ENCODE results near the gene SUGT1. TPM values are rescaled to one million over a fixed set of nuclear protein-coding genes. Genes with fewer than 3 reads are reported as not detected.

The SUGT1 gene
- total and polyA plus RNA-seq, 2 donors (not counting 1 experiment from before 2014, with no cell fraction given): 9.5 to 38.4 TPM

DNA sequence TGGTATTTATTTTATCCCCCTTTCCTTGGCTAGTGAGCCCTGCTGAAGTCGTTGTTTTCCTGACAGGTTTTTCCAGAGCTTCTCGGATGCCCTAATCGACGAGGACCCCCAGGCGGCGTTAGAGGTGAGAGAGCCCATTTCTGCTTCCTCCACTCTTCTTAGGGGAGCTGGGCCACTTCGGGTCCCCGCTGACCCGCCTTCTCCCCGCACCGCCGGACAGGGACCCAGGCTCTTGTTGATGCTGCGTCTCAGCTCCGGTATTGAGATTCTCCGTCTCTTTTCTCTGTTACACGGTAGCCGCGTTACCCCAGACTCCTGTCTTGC, 306 bp downstream of the SUGT1 start:
- DNase-seq (no peak), ATAC-seq (ENCODE audit: low read depth) (peak; percentile 22)
- WGBS (ENCODE audit: insufficient coverage): 1% methylated on average over 13 of the region's 18 CpGs
- intact Hi-C loops (cut with micrococcal nuclease): loop anchor here (1.0 to 10.0 kb wide), 5 partner anchors 36 to 1068 kb away; partner anchors contain the start of genes ALG11, CKAP2, VPS36 and WDFY2
- Histone ChIP-seq H3K9me3 (ENCODE audit: control extremely low read depth in 1 of 3, control insufficient read depth in 2 of 3, insufficient read depth in 1 of 3, low read length in 2 of 3) (no peaks in the 10 kb centered on the region), H3K27ac (ENCODE audit: low read length in 2 of 2) (peak overlapping the region; percentile 93 to 98), H3K4me1 (ENCODE audit: control insufficient read depth in 2 of 2, insufficient read depth in 2 of 2, low read length in 2 of 2) (peaks cover 8 to 25% of the 10 kb centered on the region in 2 donors), H3K9ac (ENCODE audit: low read length) (peak overlapping the region; percentile 94), H2AFZ (ENCODE audit: insufficient read depth, low read depth, low read length, poor library complexity, severe bottlenecking) (peak overlapping the region; percentile 96), H3K27me3 (replicated peaks in 1 of 4; ENCODE audit: control extremely low read depth in 1 of 4, control insufficient read depth in 3 of 4, insufficient read depth in 4 of 4, low read length in 3 of 4) (no peaks in the 10 kb centered on the region), H3K79me2 (ENCODE audit: control insufficient read depth, insufficient read depth, low read length) (peaks cover 46% of the 10 kb centered on the region), H3K4me2 (replicated peaks; ENCODE audit: low read depth, low read length, poor library complexity, severe bottlenecking) (peak overlapping the region; percentile 84), H3K36me3 (replicated peaks in 1 of 2; ENCODE audit: control extremely low read depth in 1 of 2, control insufficient read depth in 1 of 2, extremely low read depth in 1 of 2, insufficient read depth in 2 of 2, low read length in 1 of 2) (peaks cover 2 to 12% of the 10 kb centered on the region in 2 experiments), H4K20me1 (ENCODE audit: control insufficient read depth, insufficient read depth, low read length, poor library complexity, severe bottlenecking) (peaks cover 14% of the 10 kb centered on the region), H3K4me3 (ENCODE audit: control extremely low read depth in 1 of 5, extremely low read depth in 1 of 5, insufficient read depth in 1 of 5, low read depth in 2 of 5, low read length in 4 of 5) (peak overlapping the region; percentile 63 to 97 (median 95))
- Mint-ChIP-seq H3K27ac (no peak overlapping the region), H3K4me1 (peaks cover 11% of the 10 kb centered on the region), H3K9me3 (ENCODE audit: insufficient read depth) (no peaks in the 10 kb centered on the region), H3K4me3 (no peak overlapping the region), H3K27me3 (no peaks in the 10 kb centered on the region)
- ChIA-PET POLR2A (interaction anchor here (0.6 to 2.8 kb wide), 3 partner anchors 36 to 500 kb away, joined by 3 to 44 read pairs (median 7); partner anchors contain the start of gene VPS36), CTCF (interaction anchor here (0.8 to 3.3 kb wide), 9 partner anchors 9 to 315 kb away, joined by 3 to 43 read pairs (median 6); partner anchors contain the start of gene VPS36)
- TF ChIP-seq EZH2 (IDR thresholded peaks at IDR 0.05; ENCODE audit: borderline replicate concordance, insufficient read depth, low read depth, low read length, poor library complexity, severe bottlenecking): no peak
- TF ChIP-seq, protein P1, sequence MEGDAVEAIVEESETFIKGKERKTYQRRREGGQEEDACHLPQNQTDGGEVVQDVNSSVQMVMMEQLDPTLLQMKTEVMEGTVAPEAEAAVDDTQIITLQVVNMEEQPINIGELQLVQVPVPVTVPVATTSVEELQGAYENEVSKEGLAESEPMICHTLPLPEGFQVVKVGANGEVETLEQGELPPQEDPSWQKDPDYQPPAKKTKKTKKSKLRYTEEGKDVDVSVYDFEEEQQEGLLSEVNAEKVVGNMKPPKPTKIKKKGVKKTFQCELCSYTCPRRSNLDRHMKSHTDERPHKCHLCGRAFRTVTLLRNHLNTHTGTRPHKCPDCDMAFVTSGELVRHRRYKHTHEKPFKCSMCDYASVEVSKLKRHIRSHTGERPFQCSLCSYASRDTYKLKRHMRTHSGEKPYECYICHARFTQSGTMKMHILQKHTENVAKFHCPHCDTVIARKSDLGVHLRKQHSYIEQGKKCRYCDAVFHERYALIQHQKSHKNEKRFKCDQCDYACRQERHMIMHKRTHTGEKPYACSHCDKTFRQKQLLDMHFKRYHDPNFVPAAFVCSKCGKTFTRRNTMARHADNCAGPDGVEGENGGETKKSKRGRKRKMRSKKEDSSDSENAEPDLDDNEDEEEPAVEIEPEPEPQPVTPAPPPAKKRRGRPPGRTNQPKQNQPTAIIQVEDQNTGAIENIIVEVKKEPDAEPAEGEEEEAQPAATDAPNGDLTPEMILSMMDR (IDR thresholded peaks at IDR 0.05): no peak

DNA sequence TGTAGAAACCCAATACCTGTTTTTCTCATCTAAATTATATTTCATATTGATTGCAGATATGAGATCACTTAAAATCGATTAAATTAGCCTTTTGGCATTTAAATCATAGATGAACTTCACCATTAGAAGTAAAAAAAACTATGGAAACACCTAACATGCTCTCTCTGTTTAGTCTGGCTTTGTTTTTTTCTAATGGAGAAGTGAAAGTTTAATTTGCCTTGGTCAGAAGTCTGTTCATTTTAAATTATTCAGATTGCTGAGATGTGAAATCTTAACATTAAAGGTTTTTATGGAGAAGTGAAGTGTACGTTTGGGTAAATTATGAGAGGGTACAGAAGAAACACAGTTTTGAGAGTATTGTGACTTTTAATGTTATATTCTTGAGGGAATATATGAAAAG, 6.7 kb downstream of the SUGT1 start:
- Histone ChIP-seq H3K4me3 (ENCODE audit: control extremely low read depth in 1 of 5, extremely low read depth in 1 of 5, insufficient read depth in 1 of 5, low read depth in 2 of 5, low read length in 4 of 5) (no peak overlapping the region), H3K4me1 (ENCODE audit: control insufficient read depth in 2 of 2, insufficient read depth in 2 of 2, low read length in 2 of 2) (peaks cover 0 to 3% of the 10 kb centered on the region in 2 donors), H3K27ac (ENCODE audit: low read length in 2 of 2) (no peak overlapping the region), H3K9ac (ENCODE audit: low read length) (no peak overlapping the region), H2AFZ (ENCODE audit: insufficient read depth, low read depth, low read length, poor library complexity, severe bottlenecking) (no peak overlapping the region), H3K9me3 (ENCODE audit: control extremely low read depth in 1 of 3, control insufficient read depth in 2 of 3, insufficient read depth in 1 of 3, low read length in 2 of 3) (no peaks in the 10 kb centered on the region), H4K20me1 (ENCODE audit: control insufficient read depth, insufficient read depth, low read length, poor library complexity, severe bottlenecking) (peaks cover 14% of the 10 kb centered on the region), H3K27me3 (replicated peaks in 1 of 4; ENCODE audit: control extremely low read depth in 1 of 4, control insufficient read depth in 3 of 4, insufficient read depth in 4 of 4, low read length in 3 of 4) (no peaks in the 10 kb centered on the region), H3K36me3 (replicated peaks in 1 of 2; ENCODE audit: control extremely low read depth in 1 of 2, control insufficient read depth in 1 of 2, extremely low read depth in 1 of 2, insufficient read depth in 2 of 2, low read length in 1 of 2) (peaks cover 9 to 42% of the 10 kb centered on the region in 2 experiments), H3K4me2 (replicated peaks; ENCODE audit: low read depth, low read length, poor library complexity, severe bottlenecking) (no peak overlapping the region), H3K79me2 (ENCODE audit: control insufficient read depth, insufficient read depth, low read length) (peaks cover 23% of the 10 kb centered on the region)
- no peaks in the 10 kb centered on the region for H3K9me3 Mint-ChIP-seq (ENCODE audit: insufficient read depth)
- no peak for ATAC-seq (ENCODE audit: low read depth)
- TF ChIP-seq EZH2 (IDR thresholded peaks at IDR 0.05; ENCODE audit: borderline replicate concordance, insufficient read depth, low read depth, low read length, poor library complexity, severe bottlenecking): no peak
- TF ChIP-seq, protein P1 (IDR thresholded peaks at IDR 0.05): no peak
- WGBS (ENCODE audit: insufficient coverage): no CpG with 5 or more reads among the region's 2 CpGs
- no peak overlapping the region for H3K27ac Mint-ChIP-seq
- peaks cover 3% of the 10 kb centered on the region for H3K4me1 Mint-ChIP-seq
- no peak overlapping the region for H3K4me3 Mint-ChIP-seq
- CTCF ChIA-PET: no interaction called here
- H3K27me3 Mint-ChIP-seq: no peaks in the 10 kb centered on the region
- POLR2A ChIA-PET: no interaction called here
- intact Hi-C loops (cut with micrococcal nuclease): loop anchor here (10.0 kb wide), 1 partner anchor 1075 kb away; the partner anchor contains the start of gene WDFY2
- DNase-seq: no peak
